Right renal pelvis (tissue), 4 donors: Measurements from ENCODE around the gene LMAN2L. TPM values are rescaled to one million over a fixed set of nuclear protein-coding genes. Genes with fewer than 3 reads are reported as not detected.

Experiments
- DNase-seq, 4 donors: peaks; one replicate each; pipeline ENCODE4 v3.0.0-alpha.2; 2013; ENCODE audit warnings: low read depth in 4 of 4, low spot score in 3 of 4, missing footprints in 1 of 4
- polyA plus RNA-seq, 4 donors: library from polyadenylated mRNA; unstranded; fragments of 120-200 nt; gene quantifications; one replicate each; pipeline ENCODE4 v1.2.1, GENCODE V29; 2013; ENCODE audit not compliant: insufficient read length in 4 of 4

LMAN2L gene, protein sequence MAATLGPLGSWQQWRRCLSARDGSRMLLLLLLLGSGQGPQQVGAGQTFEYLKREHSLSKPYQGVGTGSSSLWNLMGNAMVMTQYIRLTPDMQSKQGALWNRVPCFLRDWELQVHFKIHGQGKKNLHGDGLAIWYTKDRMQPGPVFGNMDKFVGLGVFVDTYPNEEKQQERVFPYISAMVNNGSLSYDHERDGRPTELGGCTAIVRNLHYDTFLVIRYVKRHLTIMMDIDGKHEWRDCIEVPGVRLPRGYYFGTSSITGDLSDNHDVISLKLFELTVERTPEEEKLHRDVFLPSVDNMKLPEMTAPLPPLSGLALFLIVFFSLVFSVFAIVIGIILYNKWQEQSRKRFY
- 10 to 100 TPM; 49.9 to 55.7 (median 52.3) TPM for polyA plus RNA-seq

DNA sequence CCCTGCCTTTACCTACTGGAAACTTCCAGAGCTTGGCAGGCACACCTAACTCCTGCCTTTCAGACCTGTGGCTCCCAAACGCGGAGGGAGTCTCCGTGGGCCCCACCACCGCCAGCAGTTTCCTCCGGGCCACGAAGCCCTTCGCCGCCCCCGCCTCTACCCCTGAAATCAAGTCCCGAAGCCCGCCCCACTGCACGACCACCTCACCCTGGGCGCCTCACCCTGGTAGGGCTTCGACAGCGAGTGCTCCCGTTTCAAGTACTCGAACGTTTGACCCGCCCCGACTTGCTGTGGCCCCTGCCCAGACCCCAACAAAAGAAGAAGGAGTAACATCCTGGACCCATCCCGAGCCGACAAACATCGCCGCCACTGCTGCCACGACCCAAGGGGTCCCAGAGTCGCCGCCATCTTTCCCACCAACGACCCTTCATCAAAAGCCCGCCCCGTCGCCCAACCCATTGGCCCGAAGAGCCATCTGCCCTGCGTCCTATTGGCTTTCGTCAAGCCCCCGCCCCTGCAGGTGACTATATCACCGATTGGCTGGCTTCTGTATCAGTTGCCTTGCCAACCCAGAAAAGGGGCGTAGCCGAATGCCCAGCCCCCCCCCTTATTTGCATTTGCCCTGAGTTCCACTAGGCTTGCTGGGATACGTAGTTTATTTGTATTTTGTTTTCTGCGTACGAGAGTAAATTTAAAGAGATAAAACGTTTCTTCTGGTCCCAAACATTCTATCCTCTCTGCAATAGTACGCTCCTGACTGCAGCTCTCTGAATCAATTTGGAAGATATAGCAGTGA, at the start of gene LMAN2L:
LMAN2L (minus strand) TSS at position 432 of the 796 bp plus-strand sequence; CDS start at position 408, 24 bp downstream.
- peak; percentile 87 to 96 (median 95) for DNase-seq

DNA sequence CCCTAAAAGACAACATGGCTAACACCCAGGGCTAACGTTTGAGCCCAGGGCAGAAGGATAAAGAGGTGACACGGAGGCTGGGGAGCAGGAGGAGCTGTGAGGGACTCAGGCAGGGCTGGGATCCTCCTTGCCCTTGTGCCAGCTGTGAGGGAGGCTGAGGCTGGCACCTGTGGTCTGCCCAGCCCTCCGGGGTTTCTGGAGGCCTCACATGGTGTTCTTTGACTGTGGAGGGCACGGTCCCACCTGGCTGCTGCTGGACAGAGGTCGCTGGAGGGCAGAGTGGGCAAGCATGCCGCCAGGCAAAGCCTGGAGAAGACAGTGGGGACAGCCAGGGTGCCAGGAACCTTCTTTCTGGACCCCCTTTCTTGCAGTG, 49.4 kb upstream of the LMAN2L start:
- DNase-seq = no peak

DNA sequence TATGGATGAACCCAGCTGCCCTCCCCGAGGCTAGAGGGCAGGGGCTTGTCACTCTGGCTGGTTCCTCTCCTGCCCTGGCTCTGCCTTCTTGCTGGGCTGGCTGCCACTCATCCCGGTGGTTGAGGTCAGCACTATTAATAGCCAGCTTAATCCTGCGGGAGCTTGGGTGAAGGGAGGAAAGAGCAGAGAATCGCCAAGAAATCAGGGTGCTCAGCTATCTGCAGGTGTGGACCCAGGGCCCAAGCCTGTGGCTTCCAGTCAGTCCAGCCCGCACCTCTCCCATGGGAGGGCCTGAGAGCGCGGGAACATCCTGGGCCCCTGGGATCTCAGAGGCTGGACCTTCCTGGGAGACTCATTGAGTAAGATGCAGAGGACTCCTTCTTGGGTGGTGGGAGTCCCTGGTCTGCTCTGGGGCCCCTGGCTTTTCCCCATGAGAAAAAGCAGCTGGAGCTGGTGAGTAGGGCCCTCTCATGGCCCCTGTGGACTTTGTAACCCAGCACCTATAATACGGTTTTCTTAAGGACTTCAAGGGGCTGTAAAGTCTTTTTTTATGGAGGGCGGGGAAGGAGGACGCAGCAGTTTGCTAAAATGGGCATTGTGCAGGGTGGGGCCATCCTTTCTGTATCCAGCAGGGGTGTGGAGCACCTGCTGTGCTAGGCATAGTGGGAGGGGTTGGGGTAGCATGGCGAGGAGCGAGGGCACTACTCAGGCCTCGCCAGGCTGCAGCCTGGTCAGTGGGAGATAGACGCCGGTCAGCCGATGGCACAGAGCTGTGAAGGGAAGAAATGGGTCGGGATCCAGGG, 48.8 kb upstream of the LMAN2L start:
- no peak for DNase-seq

DNA sequence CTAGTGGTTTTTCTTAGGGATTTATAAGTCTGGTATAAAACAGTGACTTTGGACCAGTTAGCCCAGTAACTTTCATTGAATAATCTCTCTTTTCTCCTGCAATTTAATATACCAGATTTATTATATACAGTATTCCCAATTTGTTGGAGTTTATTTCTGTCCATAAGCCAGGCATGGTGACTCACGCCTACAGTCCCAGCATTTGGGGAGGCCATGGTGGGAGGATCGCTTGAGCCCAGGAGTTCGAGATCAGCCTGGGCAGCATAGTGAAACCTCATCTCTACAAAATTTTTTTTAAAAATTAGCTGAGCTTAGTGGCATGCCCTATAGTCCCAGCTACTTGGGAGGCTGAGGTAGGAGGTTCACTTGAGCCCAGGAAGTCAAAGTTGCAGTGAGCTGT, 47.5 kb upstream of the LMAN2L start:
- no peak for DNase-seq

DNA sequence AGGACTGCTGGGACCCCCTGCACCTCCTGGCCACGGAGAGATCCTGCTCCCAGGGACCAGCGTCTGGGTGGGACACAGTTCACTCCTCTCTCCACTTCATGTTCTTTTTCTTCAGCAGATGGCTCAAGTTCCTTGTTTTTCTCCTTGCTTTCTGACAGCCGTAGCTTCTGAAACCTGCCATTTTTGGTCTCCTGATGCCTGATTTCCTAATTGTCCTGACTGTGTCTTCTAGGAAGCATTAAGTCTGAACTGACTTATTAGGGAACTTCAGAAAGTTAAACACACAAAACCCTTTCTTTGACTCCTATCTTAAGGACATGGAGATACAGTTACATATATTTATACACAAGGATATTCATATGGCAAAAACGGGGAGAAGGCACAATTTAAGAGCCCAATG, 43.5 kb upstream of the LMAN2L start:
- DNase-seq = no peak

DNA sequence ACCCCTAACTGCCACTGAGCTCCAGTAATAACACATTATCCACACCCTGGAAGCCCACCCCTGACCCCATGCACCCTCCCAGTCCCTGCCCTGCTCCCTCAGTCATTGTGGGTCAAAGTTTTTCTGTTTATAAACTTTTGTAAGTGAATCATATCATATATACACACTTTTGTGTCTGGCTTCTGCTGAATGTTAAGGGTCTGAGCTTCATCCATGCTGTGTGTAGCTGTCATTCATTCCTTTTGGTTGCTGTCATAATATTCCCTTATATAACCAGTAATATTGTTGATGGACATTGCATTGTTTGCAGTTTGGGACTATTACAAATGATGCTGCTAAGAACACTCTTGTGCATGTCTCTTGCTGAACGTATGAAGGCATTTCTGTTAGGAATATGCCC, 35.3 kb upstream of the LMAN2L start:
- no peak for DNase-seq

DNA sequence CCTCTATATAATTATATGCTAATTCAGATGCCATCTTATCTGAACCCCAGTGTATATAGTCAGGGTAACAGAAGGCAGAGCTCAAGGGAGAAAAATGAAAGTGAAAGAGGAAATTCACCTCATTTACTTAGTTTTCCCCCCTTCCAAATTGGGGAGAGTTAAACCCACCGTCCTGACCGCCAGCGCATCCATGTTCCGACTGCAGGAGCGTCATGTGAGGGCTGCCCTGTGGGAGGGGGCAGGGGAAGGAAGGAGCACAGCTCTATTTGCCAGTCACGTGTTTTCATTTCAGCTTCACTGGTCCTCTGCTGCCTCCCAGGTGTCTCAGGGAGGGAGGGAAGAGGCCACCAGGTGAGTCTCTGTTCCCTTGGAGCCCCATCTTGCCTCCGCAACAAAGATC, 34.1 kb upstream of the LMAN2L start:
- no peak for DNase-seq

DNA sequence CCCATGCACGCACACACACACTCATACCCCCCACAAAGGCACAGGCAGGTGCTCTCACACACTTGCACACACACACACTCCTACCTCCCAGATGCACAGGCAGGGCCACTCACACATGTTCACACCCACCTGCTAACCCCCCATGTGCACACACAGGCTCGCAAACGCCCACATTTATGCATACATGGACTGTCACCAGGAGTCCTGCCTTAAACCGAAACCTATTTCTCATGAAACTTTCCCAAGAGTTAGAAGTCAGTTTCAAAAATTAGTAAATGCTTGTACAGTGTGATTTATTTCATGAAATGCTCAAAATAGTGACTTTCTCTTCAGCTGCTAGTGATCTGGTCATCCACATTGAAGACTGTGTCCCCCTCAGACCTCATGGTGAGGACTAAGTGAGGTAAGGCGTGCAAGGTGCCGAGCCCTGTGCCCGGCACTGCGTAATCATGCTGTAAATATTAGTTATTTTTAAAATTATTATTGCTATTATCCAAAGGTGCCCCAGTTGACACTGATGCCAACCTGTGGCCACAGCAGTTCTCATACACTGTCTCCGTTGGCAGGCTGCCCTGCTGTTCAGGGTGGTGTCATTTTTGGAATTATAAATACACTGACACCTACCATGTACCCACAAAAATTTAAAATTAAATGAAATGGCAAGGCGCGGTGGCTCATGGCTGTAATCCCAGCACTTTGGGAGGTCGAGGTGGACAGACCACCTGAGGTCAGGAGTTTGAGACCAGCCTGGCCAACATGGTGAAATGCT, 33.2 kb upstream of the LMAN2L start:
- no peak for DNase-seq

DNA sequence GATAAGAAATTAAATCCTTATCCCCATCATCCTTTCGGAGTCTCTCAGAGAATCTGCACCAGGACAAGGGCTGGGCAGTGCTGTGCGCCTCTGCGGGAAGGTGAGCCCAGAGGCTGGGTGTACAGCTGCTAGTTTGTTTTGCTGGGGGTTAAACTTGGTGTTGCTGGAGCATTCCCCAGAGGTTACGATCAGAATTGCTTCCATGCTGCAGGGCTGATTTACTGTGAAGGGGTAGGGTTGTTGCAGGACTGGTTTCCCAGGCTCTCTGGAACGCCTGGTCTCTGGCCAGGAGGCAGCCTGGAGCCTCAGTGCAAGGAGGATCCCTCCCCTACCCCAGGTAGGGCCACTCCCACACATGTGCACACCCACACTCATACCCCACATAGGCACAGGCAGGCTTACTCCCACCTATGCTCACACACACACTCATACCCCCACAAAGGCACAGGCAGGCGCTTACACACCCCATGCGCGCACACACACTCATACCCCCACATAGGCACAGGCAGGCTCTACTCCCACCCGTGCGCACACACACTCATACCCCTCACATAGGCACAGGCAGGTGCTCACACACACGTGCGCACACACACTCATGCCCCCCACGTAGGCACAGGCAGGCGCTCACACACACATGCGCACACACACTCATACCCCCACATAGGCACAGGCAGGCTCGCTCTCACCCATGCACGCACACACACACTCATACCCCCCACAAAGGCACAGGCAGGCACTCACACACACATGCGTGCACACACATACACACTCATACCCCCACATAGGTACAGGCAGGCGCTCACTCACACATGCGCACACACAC, 32.1 kb upstream of the LMAN2L start:
- no peak for DNase-seq

DNA sequence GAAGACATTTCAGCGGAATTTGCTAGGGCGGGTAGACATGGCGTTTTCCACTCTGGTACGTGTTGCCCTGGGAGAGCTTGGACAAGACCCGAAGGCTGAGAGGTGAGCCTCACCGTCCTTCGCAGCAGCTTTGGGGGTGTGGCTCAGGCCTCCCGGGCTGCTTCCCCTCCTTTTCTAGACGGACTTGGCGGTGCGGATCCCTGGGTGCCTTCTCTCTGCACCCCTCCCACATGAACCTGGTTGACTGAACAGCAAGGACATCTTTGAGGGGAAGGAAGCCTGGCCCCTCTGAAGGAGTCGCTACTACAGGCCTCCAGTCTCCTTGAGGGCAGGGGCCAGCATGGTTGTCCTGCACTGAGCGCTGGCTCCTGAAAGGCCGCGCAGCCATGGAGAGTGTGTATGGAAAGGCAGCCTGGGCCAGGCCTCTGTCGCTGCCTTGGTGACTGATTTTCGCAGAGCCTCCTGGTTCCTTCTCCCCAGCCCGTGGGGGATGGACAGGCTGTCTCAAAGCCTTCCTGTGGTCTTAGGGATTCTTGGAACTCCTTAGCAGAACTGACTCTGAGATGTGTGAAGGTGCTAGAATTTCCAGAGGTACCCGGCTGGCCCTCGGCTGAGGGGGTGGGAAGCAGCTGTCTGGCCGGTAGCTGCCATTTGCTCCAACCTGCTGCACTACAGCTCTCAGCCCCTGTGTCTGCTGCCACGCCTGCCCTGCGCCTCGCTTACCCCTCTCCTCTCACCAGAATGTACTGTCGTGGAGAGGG, 30.8 kb upstream of the LMAN2L start:
- no peak for DNase-seq

DNA sequence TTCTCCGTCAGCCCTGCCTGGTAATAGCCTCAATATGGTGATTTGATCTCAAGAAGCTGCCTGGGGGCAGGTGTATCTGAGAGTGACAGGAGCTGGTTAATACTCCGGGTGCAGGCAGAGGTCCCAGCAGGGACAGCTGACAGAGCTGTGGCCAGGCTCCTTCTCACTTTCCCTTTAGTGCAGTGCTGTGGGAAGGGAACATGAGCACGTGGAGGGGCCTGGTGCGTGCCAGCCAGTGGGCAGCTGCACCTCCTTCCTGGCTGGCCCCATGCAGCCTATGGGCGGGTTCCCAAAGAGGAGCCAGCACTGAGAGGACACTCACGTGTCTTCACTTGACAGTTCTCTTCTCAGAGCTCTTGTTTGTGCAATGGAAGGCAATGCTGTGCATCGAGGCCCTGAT, 29.9 kb upstream of the LMAN2L start:
- no peak for DNase-seq

DNA sequence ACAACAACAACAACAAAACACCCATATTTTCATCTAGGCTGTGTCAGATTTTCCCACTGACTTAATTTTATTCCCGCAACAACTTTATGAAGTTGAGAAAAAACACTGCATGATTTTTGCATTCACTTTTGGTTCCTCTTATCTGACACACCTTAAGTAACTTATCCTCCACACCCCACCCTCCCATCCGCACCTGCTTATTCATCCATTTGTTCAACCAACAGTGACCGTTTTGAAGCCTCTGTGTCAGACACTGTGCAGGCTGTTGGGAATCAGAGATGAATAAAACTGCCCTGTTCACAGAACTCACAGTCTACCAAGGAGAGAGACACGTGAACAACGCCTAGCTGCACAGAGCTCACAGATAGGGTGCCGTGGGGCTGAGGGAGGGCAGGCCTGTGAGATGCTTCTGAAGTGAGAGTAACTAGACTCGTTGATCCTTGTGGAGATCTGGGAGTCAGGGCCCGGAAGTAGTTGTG, 28.3 kb upstream of the LMAN2L start:
- DNase-seq = no peak

DNA sequence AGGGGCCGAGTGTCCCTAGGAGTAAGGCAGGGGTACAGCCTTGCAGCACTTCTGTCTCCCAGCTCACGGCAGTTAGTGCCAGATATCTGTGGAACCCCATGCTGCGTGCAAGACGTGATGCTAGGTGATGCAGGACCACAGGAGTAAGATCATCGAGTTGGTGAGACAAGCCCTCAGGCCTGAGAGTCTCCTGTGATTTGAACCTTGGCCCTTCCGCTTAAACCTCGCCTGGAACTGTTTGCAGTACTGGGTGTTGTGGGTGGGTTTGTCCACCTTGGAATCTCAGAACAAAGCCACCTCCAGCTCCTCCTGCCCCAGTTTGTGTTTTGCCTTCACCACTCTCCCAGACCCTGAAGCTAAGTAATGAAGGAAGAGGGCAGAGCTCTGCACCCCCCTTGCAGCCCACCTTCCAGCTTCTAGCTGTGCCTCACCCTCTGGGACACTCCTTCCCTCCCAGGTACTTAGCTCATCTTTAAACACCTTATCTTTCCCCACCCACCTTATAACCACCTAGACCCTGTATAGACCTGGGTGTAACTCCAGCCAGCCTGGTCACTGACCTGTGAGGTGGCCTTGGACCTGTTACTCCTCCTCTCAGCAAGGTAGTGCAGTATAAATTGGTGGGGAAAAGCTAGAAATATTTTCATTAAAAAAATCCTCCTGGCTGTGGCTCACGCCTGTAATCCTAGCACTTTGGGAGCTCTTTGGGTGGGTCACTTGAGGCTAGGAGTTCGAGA, 27.4 kb upstream of the LMAN2L start:
- DNase-seq = no peak

DNA sequence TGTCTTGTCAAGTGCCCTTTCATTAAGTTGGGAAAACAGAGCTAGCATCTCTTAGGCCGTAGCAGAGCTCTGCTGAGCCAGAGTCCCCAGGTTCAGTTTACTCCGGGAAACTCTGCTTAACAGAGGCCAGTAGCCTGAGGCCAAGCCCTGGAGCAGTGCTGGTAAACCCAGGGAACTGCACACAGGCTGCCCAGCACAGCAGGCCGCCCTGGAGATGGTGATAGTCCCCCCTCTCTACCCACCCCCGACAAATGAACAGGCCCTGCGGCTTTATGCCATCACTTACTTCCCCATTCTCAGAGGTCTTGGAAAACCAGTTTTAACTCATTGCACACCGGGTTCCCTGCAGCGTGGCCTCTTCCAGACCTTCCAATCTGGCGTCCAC, 24.4 kb upstream of the LMAN2L start:
- no peak for DNase-seq

DNA sequence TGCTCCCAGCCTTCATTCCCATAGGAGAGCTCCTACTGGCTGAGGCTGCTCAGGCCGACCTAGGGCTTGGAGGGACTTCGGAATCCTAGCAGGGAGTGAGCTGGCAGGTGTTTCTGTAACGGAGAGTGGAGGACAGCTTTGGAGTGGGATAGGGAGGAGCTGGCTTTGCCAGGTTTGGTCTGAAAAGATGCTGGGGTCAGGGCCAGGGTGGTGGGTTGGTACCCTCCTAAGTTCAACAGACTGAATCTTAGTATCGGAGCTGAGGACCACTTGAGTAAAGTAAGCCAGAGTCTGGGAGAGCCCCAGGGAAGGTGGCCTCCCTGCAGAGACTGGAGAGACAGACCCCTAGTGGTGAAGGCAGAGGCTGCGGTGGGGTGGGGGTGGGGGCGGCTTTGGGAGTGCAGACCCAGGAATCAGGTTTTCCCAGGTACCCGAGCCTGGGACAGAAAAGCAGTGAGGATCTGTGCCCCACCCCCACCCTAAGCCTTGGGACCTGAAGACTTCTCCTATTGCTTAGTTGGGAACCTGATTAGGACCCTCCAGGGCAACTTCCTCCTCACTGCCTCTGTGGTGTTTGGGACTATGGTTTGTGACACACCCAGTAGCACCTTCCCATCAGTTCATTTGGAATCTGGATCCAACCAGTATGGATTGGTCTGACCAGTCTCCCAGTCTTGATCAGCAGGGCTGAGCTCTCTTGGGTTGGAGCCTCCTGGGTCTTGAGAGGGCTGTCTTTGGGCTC, 23.8 kb upstream of the LMAN2L start:
- no peak for DNase-seq

DNA sequence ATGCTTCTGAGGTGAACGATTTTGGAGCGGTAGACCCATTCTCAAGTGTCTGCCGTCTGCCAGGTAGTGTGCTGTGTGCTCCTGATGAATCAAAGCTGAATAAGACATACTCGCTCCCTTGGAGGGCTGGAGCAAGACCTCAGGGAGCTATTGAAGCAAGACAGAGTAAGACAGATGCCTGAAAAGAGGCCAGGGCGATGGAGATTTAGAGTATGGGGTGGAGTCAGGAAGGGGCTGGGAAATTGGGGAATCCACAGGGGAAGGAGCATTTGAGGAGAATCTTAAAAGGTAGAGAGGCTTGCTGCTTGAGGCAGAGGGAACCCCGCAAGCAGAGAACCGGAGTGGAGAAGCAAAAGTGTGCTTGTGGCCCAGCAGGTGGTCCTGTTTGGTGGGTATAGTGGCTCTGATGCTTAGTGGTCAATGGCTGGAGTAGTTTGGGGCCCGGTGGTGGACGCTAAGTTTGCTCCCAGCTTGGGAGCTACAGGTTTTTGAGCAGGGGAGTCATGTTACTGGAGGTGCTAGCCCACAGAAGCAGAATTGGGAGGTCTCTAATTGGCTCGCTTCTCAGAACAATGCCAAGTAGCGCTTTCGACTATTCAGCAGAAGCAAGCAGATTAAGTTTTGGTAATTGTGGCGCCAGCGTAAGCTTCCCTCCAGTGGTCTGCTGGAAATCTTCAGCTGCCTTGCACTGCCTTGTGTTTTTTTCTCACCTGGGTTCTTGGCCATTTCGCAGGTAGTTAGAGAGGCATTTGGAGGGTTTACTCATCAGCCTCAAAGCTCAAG, 22.9 kb upstream of the LMAN2L start:
- DNase-seq = no peak
